Left ventricle myocardium inferior (tissue), 1 donor: ENCODE data around the gene SLC6A19. TPM values are rescaled to one million over a fixed set of nuclear protein-coding genes. Genes with fewer than 3 reads are reported as not detected.

ENCODE experiments used
- DNase-seq: peaks from one replicate; pipeline ENCODE4 v3.0.0-alpha.2; 2020
- H3K27ac ChIP-seq: fragments of 200-600 bp; replicated peaks from 2 replicates; pipeline ENCODE4 v1.8.0; 2021
- H3K27me3 ChIP-seq: fragments of 200-600 bp; 2 replicates; pipeline ENCODE4 v1.8.0; 2021; ENCODE audit warnings: low read depth
- H3K36me3 ChIP-seq: fragments of 200-600 bp; 2 replicates; pipeline ENCODE4 v1.8.0; 2021
- H3K4me1 ChIP-seq: fragments of 200-600 bp; 2 replicates; pipeline ENCODE4 v1.8.0; 2021
- H3K4me3 ChIP-seq: fragments of 200-600 bp; 2 replicates; pipeline ENCODE4 v1.8.0; 2021; ENCODE audit warnings: mild to moderate bottlenecking, moderate library complexity
- H3K9me3 ChIP-seq: fragments of 200-600 bp; replicated peaks from 2 replicates; pipeline ENCODE4 v1.8.0; 2021
- CTCF ChIP-seq: fragments of 200-600 bp; IDR thresholded peaks from 2 replicates; pipeline ENCODE4 v1.8.0; 2021; ENCODE audit warnings: antibody characterized with exemption, mild to moderate bottlenecking, borderline replicate concordance
- intact Hi-C: fragments of 100-400 bp; cut with micrococcal nuclease; formaldehyde crosslinking; loops from one replicate; pipeline ENCODE4 v1.11.0; 2022
- total RNA-seq: library from RNA; stranded (reverse); fragmentation: NEBNext Ultra II Directional; extraction: Animal tissue kit (Norgen Biotek cat#: 25700); gene quantifications from one replicate; pipeline ENCODE4 v1.2.1, GENCODE V29; 2021
- donor health status: DM: no; HTN: yes; CAD: no; lungs with severe emphysema.

The SLC6A19 gene
- total RNA-seq, 1 donor from 2014 or later, result not detected

DNA sequence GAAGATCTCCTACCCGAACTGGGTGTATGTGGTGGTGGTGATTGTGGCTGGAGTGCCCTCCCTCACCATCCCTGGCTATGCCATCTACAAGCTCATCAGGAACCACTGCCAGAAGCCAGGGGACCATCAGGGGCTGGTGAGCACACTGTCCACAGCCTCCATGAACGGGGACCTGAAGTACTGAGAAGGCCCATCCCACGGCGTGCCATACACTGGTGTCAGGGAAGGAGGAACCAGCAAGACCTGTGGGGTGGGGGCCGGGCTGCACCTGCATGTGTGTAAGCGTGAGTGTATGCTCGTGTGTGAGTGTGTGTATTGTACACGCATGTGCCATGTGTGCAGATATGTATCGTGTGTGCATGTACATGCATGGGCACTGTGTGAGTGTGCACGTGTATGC, 20.3 kb downstream of the SLC6A19 start:
- H3K4me1 ChIP-seq, result no peaks in the 10 kb centered on the region
- H3K4me3 ChIP-seq, result no peak overlapping the region
- intact Hi-C loops, result no loop called here
- no peaks in the 10 kb centered on the region for H3K36me3 ChIP-seq
- no peak for DNase-seq
- TF ChIP-seq CTCF, result no peak
- H3K9me3 ChIP-seq, result no peaks in the 10 kb centered on the region
- peaks cover 66% of the 10 kb centered on the region for H3K27me3 ChIP-seq
- H3K27ac ChIP-seq, result no peak overlapping the region

DNA sequence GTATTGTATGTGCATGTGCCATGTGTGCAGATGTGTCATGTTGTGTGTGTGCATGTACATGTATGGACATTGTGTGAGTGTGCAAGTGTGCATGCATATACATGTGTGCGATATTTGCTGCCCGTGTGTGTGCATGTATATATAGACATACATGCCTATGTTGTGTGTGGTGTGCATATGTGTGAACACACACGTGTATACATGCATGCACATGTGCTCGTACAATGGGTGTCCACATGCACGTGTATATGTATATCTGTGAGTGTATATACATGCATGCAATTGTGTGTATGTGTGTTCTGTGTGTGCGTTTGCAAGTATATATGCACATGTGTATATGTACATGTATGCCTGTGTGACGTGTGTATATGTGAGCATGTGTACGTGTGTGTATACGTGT, 20.8 kb downstream of the SLC6A19 start:
- Histone ChIP-seq H3K4me1 (no peaks in the 10 kb centered on the region), H3K27me3 (peaks cover 62% of the 10 kb centered on the region), H3K4me3 (no peak overlapping the region), H3K36me3 (no peaks in the 10 kb centered on the region), H3K9me3 (no peaks in the 10 kb centered on the region), H3K27ac (no peak overlapping the region)
- no peak for DNase-seq
- intact Hi-C loops, result no loop called here
- TF ChIP-seq CTCF, result no peak

DNA sequence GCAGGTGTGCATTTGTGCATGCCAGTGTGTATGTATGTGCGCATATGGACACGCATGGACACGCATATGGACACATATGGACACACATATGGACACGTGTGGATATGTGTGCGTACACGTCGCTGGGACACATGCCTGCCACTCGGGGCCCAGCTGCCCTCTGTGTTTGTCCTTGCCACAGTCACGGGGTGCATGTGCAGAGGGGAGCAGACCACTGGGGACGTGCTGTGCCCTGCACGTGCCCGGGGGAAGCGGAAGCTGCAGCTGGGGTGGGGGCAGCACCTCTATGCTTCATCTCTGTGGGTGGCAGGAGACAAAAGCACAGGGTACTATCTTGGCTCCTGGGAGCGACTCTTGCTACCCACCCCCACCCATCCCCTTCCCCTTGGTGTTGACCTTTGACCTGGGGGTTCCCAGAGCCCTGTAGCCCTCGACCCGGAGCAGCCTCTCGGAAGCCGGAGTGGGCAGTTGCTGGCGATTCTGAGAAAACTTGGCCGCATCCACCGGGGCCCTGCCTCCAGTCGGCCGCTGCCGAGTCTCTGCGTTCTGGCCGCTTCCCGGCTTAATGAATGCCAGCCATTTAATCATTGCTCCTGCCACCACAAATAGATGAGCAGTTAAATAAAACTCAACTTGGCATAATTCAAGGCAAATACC, 21.4 kb downstream of the SLC6A19 start:
- no peaks in the 10 kb centered on the region for H3K9me3 ChIP-seq
- no peak for DNase-seq
- no peak overlapping the region for H3K27ac ChIP-seq
- no peaks in the 10 kb centered on the region for H3K4me1 ChIP-seq
- peaks cover 56% of the 10 kb centered on the region for H3K27me3 ChIP-seq
- intact Hi-C loops, result no loop called here
- no peak for TF ChIP-seq CTCF
- no peak overlapping the region for H3K4me3 ChIP-seq
- H3K36me3 ChIP-seq, result no peaks in the 10 kb centered on the region

GRCh38 chr5:1223278-1223670, 21.9 kb downstream of the SLC6A19 start:
- no peaks in the 10 kb centered on the region for H3K36me3 ChIP-seq
- H3K9me3 ChIP-seq, result no peaks in the 10 kb centered on the region
- no peak overlapping the region for H3K27ac ChIP-seq
- peaks cover 54% of the 10 kb centered on the region for H3K27me3 ChIP-seq
- intact Hi-C loops, result no loop called here
- TF ChIP-seq CTCF, result no peak
- DNase-seq, result no peak
- H3K4me1 ChIP-seq, result no peaks in the 10 kb centered on the region
- H3K4me3 ChIP-seq, result no peak overlapping the region

GRCh38 chr5:1224631-1225030, 23.2 kb downstream of the SLC6A19 start:
- Histone ChIP-seq H3K27ac (no peak overlapping the region), H3K27me3 (peaks cover 52% of the 10 kb centered on the region), H3K4me1 (no peaks in the 10 kb centered on the region), H3K4me3 (no peak overlapping the region), H3K9me3 (no peaks in the 10 kb centered on the region), H3K36me3 (no peaks in the 10 kb centered on the region)
- no peak for DNase-seq
- intact Hi-C loops, result no loop called here
- TF ChIP-seq CTCF, result no peak

DNA sequence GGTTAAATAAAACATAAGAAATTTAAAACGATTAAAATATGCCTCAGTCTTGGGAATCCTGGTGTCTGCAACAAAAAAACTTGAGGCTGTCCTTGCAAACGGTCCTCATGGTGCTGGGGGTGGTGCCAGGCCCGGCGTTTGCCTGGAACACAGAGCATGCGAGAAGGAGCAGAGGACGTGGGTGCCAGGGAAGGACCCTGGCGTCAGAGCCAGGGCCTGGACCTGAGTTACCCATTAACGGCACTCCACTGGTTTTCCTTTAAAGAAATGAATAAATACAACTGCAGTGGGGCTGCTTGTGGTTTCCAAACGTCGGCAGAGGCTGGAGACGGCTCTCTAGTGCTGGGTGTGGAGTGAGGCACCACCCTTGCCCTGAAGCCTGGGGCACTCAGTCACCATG, 23.7 kb downstream of the SLC6A19 start, which contains the start of gene SLC6A18:
Gene SLC6A18 (plus strand): TSS at position 301 of the 400 bp plus-strand sequence. CDS start 97 bp downstream, at position 398.
- no peak within 1 kb of the TSS for H3K27ac ChIP-seq
- H3K9me3 ChIP-seq, result no peaks in the 10 kb centered on the region
- H3K4me3 ChIP-seq, result no peak within 1 kb of the TSS
- H3K27me3 ChIP-seq, result peaks cover 49% of the 10 kb centered on the region
- intact Hi-C loops, result no loop called here
- no peaks in the 10 kb centered on the region for H3K36me3 ChIP-seq
- TF ChIP-seq CTCF, result no peak
- no peaks in the 10 kb centered on the region for H3K4me1 ChIP-seq
- no peak for DNase-seq
